Measurements from ENCODE around the gene CAPZB.
"Not testable (repeated sequence)": the region's sequence is repeated elsewhere in the genome, so short reads cannot be mapped to it uniquely, and the experiment has no call there.

Gene CAPZB

DNA sequence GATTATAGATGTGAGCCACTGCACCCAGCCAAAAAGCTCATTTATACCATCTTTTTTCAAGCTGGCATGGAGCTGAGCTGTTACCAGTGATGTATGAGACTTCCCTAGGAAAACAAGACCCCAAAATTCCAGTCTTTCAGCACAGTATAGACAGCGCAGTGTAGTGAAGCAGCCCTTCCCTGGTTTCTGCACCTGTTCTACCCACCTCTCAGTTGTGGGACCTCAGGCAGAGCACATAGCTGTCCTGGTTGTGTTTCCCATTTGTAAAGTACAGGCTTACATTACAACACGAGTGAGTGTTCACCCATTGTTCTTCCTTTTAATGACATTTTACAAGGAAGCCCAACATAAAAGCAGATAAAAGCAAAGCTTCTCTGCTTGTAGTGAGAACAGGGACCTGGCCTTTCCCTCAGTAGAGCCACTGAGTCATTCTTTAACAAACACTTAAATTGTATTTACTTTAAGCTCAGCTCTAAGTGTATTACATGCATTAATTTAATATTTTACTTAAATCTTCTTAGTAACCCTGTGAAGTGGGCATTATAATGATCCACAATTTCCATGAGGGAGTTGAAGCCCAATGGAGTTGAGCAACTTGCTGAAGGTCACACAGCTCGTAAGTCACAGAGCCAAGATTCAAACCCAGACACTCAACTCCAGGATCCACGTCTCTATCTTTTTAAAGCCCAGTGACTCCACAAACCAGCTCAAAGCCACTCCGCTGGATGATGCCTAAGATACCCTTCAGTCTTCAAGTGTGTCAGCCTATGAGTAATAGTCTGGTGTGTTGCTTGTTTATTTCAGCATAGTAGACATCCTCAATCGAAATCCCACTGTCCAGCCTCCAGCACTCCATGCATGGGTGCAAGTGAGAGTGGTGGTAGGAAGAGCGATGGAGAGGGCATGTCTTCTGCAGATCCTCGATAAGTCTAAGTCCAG is 40.5 kb upstream of the CAPZB start:
- no peak for TF ChIP-seq GLIS3 (CRISPR knock-in tag; IDR thresholded peaks at IDR 0.05)
- no peak for TF ChIP-seq ZNF8 (CRISPR knock-in tag; IDR thresholded peaks at IDR 0.05)
- TF ChIP-seq SNAI2 (CRISPR knock-in tag; IDR thresholded peaks at IDR 0.05): no peak
- no peak for TF ChIP-seq RARB (CRISPR knock-in tag; IDR thresholded peaks at IDR 0.05)
- no peak for TF ChIP-seq ZFP3 (CRISPR knock-in tag; IDR thresholded peaks at IDR 0.05)
- TF ChIP-seq TOX (CRISPR knock-in tag; IDR thresholded peaks at IDR 0.05; ENCODE audit: borderline replicate concordance): no peak
- TF ChIP-seq ESRRG (CRISPR knock-in tag; IDR thresholded peaks at IDR 0.05): no peak
- TF ChIP-seq, protein P1, sequence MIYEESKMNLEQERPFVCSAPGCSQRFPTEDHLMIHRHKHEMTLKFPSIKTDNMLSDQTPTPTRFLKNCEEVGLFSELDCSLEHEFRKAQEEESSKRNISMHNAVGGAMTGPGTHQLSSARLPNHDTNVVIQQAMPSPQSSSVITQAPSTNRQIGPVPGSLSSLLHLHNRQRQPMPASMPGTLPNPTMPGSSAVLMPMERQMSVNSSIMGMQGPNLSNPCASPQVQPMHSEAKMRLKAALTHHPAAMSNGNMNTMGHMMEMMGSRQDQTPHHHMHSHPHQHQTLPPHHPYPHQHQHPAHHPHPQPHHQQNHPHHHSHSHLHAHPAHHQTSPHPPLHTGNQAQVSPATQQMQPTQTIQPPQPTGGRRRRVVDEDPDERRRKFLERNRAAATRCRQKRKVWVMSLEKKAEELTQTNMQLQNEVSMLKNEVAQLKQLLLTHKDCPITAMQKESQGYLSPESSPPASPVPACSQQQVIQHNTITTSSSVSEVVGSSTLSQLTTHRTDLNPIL (CRISPR knock-in tag; IDR thresholded peaks at IDR 0.05; ENCODE audit: low read depth): no peak
- TF ChIP-seq BACH2 (CRISPR knock-in tag; IDR thresholded peaks at IDR 0.05; ENCODE audit: borderline replicate concordance): no peak
- TF ChIP-seq ZFP30 (CRISPR knock-in tag; IDR thresholded peaks at IDR 0.05): no peak
- no peak for ATAC-seq

DNA sequence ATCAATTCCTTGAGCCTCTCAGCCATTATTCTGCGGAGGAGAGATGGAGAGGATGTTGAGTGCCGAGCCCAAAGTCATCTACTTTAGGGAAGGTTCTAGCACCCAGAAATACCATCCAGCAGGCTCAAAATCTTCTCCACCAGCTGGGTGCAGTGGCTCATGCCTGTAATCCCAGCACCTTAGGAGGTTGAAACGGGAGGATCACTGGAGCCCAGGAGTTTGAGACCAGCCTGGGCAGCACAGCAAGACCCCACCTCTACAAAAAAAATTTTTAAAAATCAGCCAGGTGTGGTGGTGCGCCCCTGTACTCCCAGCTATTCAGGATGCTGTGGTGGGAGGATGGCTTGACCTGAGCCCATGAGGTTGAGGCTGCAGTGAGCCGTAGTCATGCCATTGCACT is 39.5 kb upstream of the CAPZB start:
- ATAC-seq: no peak
- no peak for TF ChIP-seq CSDC2 (CRISPR knock-in tag; IDR thresholded peaks at IDR 0.05)

DNA sequence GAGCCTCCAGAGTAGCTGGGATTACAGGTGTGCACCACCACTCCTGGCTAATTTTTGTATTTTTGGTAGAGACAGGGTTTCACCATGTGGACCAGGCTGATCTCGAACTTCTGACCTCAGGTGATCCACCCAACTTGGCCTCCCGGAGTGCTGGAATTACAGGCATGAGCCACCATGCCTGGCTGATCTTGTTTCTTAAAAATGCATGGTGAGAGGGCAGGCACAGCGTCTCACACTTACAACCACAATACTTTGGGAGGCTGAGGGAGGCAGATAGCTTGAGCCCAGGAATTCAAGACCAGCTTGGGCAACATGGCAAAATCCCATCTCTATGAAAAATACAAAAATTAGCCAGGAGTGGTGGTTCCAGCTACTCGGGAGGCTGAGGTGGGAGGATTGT is 37.2 kb upstream of the CAPZB start:
- ATAC-seq: not testable (repeated sequence)

DNA sequence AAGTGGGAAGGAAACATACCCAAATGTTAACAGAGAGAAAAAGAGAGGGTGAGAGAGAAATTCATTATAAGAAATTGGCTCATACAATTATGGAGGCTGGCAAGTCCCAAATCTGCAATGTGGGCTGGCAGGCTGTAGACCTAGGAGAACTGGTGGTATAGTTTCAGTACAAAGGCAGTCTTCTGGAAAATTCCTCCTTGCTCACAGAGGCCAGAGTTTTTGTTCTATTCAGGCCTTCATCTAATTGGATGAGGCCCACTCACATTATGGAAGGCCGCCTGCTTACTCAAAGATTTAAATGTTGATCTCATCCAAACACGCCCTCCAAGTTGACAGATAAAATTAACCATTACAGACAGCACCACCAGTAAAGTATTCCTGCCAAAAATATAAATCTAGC is 36.1 kb upstream of the CAPZB start:
- TF ChIP-seq ZFP30 (CRISPR knock-in tag; IDR thresholded peaks at IDR 0.05) (no peak), ZNF70 (CRISPR knock-in tag; IDR thresholded peaks at IDR 0.05) (no peak), BACH2 (CRISPR knock-in tag; IDR thresholded peaks at IDR 0.05; ENCODE audit: borderline replicate concordance) (no peak), TCF4 (CRISPR knock-in tag; IDR thresholded peaks at IDR 0.05; ENCODE audit: borderline replicate concordance) (no peak), SNAI2 (CRISPR knock-in tag; IDR thresholded peaks at IDR 0.05) (no peak), ZFP3 (CRISPR knock-in tag; IDR thresholded peaks at IDR 0.05) (no peak), ISL1 (CRISPR knock-in tag; IDR thresholded peaks at IDR 0.05) (no peak), ZNF565 (CRISPR knock-in tag; conservative IDR thresholded peaks at IDR 0.05; ENCODE audit: low read depth) (no peak), PPARA (CRISPR knock-in tag; IDR thresholded peaks at IDR 0.05; ENCODE audit: borderline replicate concordance) (no peak), ESRRG (CRISPR knock-in tag; IDR thresholded peaks at IDR 0.05) (no peak), ZNF8 (CRISPR knock-in tag; IDR thresholded peaks at IDR 0.05) (no peak), GLIS3 (CRISPR knock-in tag; IDR thresholded peaks at IDR 0.05) (no peak)
- TF ChIP-seq, protein P2, sequence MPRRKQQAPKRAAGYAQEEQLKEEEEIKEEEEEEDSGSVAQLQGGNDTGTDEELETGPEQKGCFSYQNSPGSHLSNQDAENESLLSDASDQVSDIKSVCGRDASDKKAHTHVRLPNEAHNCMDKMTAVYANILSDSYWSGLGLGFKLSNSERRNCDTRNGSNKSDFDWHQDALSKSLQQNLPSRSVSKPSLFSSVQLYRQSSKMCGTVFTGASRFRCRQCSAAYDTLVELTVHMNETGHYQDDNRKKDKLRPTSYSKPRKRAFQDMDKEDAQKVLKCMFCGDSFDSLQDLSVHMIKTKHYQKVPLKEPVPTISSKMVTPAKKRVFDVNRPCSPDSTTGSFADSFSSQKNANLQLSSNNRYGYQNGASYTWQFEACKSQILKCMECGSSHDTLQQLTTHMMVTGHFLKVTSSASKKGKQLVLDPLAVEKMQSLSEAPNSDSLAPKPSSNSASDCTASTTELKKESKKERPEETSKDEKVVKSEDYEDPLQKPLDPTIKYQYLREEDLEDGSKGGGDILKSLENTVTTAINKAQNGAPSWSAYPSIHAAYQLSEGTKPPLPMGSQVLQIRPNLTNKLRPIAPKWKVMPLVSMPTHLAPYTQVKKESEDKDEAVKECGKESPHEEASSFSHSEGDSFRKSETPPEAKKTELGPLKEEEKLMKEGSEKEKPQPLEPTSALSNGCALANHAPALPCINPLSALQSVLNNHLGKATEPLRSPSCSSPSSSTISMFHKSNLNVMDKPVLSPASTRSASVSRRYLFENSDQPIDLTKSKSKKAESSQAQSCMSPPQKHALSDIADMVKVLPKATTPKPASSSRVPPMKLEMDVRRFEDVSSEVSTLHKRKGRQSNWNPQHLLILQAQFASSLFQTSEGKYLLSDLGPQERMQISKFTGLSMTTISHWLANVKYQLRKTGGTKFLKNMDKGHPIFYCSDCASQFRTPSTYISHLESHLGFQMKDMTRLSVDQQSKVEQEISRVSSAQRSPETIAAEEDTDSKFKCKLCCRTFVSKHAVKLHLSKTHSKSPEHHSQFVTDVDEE (CRISPR knock-in tag; IDR thresholded peaks at IDR 0.05): no peak
- ATAC-seq: no peak

DNA sequence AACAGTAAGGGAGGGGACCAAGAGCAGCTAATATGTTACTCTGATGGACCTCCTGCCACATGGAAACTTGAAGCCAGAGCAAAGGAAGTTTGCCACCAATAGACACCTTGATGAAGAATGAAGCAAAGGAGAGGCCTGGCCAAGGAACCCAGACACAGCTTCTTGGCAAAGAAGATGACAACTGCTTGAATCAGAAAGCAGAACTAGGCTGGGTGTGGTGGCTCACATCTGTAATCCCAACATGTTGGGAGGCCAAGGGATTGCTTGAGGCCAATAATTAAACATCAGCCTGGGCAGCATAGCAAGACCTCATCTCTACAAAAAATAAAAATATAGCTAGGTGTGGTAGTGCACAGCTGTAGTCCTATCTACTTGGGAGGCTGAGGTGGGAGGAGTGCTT is 31.7 kb upstream of the CAPZB start:
- ATAC-seq: no peak
- TF ChIP-seq ISL1 (CRISPR knock-in tag; IDR thresholded peaks at IDR 0.05): no peak
- TF ChIP-seq ESRRG (CRISPR knock-in tag; IDR thresholded peaks at IDR 0.05): no peak
- no peak for TF ChIP-seq RARB (CRISPR knock-in tag; IDR thresholded peaks at IDR 0.05)
- TF ChIP-seq, protein P3, sequence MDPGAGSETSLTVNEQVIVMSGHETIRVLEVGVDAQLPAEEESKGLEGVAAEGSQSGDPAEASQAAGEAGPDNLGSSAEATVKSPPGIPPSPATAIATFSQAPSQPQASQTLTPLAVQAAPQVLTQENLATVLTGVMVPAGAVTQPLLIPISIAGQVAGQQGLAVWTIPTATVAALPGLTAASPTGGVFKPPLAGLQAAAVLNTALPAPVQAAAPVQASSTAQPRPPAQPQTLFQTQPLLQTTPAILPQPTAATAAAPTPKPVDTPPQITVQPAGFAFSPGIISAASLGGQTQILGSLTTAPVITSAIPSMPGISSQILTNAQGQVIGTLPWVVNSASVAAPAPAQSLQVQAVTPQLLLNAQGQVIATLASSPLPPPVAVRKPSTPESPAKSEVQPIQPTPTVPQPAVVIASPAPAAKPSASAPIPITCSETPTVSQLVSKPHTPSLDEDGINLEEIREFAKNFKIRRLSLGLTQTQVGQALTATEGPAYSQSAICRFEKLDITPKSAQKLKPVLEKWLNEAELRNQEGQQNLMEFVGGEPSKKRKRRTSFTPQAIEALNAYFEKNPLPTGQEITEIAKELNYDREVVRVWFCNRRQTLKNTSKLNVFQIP (CRISPR knock-in tag; IDR thresholded peaks at IDR 0.05; ENCODE audit: borderline replicate concordance, low read depth): no peak
- TF ChIP-seq ZFP3 (CRISPR knock-in tag; IDR thresholded peaks at IDR 0.05): no peak
- TF ChIP-seq TOX (CRISPR knock-in tag; IDR thresholded peaks at IDR 0.05; ENCODE audit: borderline replicate concordance): no peak
- no peak for TF ChIP-seq ZFP30 (CRISPR knock-in tag; IDR thresholded peaks at IDR 0.05)
- no peak for TF ChIP-seq CSDC2 (CRISPR knock-in tag; IDR thresholded peaks at IDR 0.05)
- TF ChIP-seq GLIS3 (CRISPR knock-in tag; IDR thresholded peaks at IDR 0.05): no peak
- TF ChIP-seq, protein P4, sequence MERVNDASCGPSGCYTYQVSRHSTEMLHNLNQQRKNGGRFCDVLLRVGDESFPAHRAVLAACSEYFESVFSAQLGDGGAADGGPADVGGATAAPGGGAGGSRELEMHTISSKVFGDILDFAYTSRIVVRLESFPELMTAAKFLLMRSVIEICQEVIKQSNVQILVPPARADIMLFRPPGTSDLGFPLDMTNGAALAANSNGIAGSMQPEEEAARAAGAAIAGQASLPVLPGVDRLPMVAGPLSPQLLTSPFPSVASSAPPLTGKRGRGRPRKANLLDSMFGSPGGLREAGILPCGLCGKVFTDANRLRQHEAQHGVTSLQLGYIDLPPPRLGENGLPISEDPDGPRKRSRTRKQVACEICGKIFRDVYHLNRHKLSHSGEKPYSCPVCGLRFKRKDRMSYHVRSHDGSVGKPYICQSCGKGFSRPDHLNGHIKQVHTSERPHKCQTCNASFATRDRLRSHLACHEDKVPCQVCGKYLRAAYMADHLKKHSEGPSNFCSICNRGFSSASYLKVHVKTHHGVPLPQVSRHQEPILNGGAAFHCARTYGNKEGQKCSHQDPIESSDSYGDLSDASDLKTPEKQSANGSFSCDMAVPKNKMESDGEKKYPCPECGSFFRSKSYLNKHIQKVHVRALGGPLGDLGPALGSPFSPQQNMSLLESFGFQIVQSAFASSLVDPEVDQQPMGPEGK (CRISPR knock-in tag; IDR thresholded peaks at IDR 0.05; ENCODE audit: borderline replicate concordance): no peak
- TF ChIP-seq BACH2 (CRISPR knock-in tag; IDR thresholded peaks at IDR 0.05; ENCODE audit: borderline replicate concordance): no peak
- TF ChIP-seq, protein P5, sequence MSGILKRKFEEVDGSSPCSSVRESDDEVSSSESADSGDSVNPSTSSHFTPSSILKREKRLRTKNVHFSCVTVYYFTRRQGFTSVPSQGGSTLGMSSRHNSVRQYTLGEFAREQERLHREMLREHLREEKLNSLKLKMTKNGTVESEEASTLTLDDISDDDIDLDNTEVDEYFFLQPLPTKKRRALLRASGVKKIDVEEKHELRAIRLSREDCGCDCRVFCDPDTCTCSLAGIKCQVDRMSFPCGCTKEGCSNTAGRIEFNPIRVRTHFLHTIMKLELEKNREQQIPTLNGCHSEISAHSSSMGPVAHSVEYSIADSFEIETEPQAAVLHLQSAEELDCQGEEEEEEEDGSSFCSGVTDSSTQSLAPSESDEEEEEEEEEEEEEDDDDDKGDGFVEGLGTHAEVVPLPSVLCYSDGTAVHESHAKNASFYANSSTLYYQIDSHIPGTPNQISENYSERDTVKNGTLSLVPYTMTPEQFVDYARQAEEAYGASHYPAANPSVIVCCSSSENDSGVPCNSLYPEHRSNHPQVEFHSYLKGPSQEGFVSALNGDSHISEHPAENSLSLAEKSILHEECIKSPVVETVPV (CRISPR knock-in tag; IDR thresholded peaks at IDR 0.05): no peak
- TF ChIP-seq ZNF70 (CRISPR knock-in tag; IDR thresholded peaks at IDR 0.05): no peak
- no peak for TF ChIP-seq ZNF565 (CRISPR knock-in tag; conservative IDR thresholded peaks at IDR 0.05; ENCODE audit: low read depth)
- no peak for TF ChIP-seq TCF4 (CRISPR knock-in tag; IDR thresholded peaks at IDR 0.05; ENCODE audit: borderline replicate concordance)
- no peak for TF ChIP-seq PPARA (CRISPR knock-in tag; IDR thresholded peaks at IDR 0.05; ENCODE audit: borderline replicate concordance)
- TF ChIP-seq, protein P1 (CRISPR knock-in tag; IDR thresholded peaks at IDR 0.05; ENCODE audit: low read depth): no peak
- TF ChIP-seq ZNF8 (CRISPR knock-in tag; IDR thresholded peaks at IDR 0.05): no peak
- TF ChIP-seq OSR1 (CRISPR knock-in tag; IDR thresholded peaks at IDR 0.05): no peak

All from SK-N-SH treated with all-trans-retinoic acid at 6 μM for 48 hours (cell line).